HCT116 (cell line): ENCODE results near the gene SLC27A1. TPM values are rescaled to one million over a fixed set of nuclear protein-coding genes. Genes with fewer than 3 reads are reported as not detected.

Experiments
- ATAC-seq: fragments of 200-7000 bp; cut with Tn5 transposase; 2 replicates; pipeline ENCODE4 v1.9.1; 2020; ENCODE audit warnings: mild to moderate bottlenecking, moderate library complexity
- BruUV-seq: library from RNA; stranded (reverse); fragments of 400-500 nt; replicated peaks from 2 replicates; lab custom pipeline; 2021; lab: Mats Ljungman, UMichigan
- CTCF ChIA-PET: fragments of 300-600 bp; sonication (Branson Sonifier 250); formaldehyde crosslinking; loops from one replicate; lab custom pipeline; 2021; ENCODE audit warnings: antibody characterized with exemption; lab: Charles Lee
- POLR2A ChIA-PET: fragments of 300-600, 350-600 bp; sonication (Branson Sonifier 250); formaldehyde crosslinking; loops from one replicate; lab custom pipeline; 2021; ENCODE audit warnings: antibody characterized with exemption; lab: Charles Lee
- RAD21 ChIA-PET, 2 experiments: fragments of 300-600 bp; sonication (Branson Sonifier 250); formaldehyde crosslinking; loops; one replicate each; lab custom pipeline; 2023; ENCODE audit warnings: low total read pairs in 2 of 2; ENCODE audit not compliant: uncharacterized antibody in 2 of 2, unreplicated experiment in 2 of 2, low non-redundant PET in 1 of 2; lab: Charles Lee
- DNase-seq: peaks from one replicate; pipeline ENCODE4 v3.0.0-alpha.2; 2010; ENCODE audit warnings: low read depth, low spot score
- H2AFZ ChIP-seq: fragments of 200-600 bp; shearing (Covaris generic), sonication (generic); 2 replicates; pipeline ENCODE4 v1.6.1; 2017; ENCODE audit warnings: low read depth, mixed run types, mixed read lengths, antibody characterized with exemption, low read length; ENCODE audit not compliant: poor library complexity, severe bottlenecking
- H3K27ac ChIP-seq: 2 replicates; pipeline ENCODE4 v1.5.1; 2012; ENCODE audit warnings: low read depth, low read length
- H3K27me3 ChIP-seq: fragments of 200-600 bp; sonication (generic); 2 replicates; pipeline ENCODE4 v1.6.1; 2016; ENCODE audit warnings: mixed run types, low read length, mixed read lengths; ENCODE audit not compliant: insufficient read depth
- H3K36me3 ChIP-seq, 2 experiments: fragments of 200-500 bp in 1 of 2; fragments of 200-600 bp in 1 of 2; sonication (Bioruptor generic) in 1 of 2; sonication (generic) in 1 of 2; 2 replicates each; pipeline versions ENCODE4 v1.5.1 to v1.6.1; 2014 to 2016; ENCODE audit warnings: low read length in 2 of 2, inconsistent platforms in 1 of 2, mixed read lengths in 1 of 2, mixed run types in 1 of 2; ENCODE audit not compliant: insufficient read depth in 2 of 2, control insufficient read depth in 1 of 2
- H3K4me1 ChIP-seq, 2 experiments: fragments of 200-600 bp in 1 of 2; sonication (generic) in 1 of 2; 2 replicates each; pipeline versions ENCODE4 v1.5.1 to v1.6.1; 2012 to 2017; ENCODE audit warnings: low read length in 2 of 2, inconsistent platforms in 1 of 2, mild to moderate bottlenecking in 1 of 2, mixed read lengths in 1 of 2, mixed run types in 1 of 2, moderate library complexity in 1 of 2; ENCODE audit not compliant: insufficient read depth in 2 of 2, control insufficient read depth in 1 of 2
- H3K4me2 ChIP-seq: fragments of 200-600 bp; sonication (generic); 2 replicates; pipeline ENCODE4 v1.6.1; 2017; ENCODE audit warnings: mixed run types, low read length, mixed read lengths
- H3K4me3 ChIP-seq, 2 experiments: fragments of 200-600 bp in 1 of 2; sonication (generic) in 1 of 2; replicated peaks in 1 of 2; 2 replicates each; pipeline ENCODE4 v1.5.1; 2011 to 2016; ENCODE audit warnings: low read length in 2 of 2, control low read depth in 1 of 2, low read depth in 1 of 2, mild to moderate bottlenecking in 1 of 2, mixed read lengths in 1 of 2, mixed run types in 1 of 2
- H3K79me2 ChIP-seq: fragments of 200-600 bp; sonication (generic); 2 replicates; pipeline ENCODE4 v1.6.1; 2017; ENCODE audit warnings: mild to moderate bottlenecking, mixed run types, low read length, moderate library complexity, mixed read lengths; ENCODE audit not compliant: insufficient read depth
- H3K9ac ChIP-seq: fragments of 200-600 bp; sonication (generic); 2 replicates; pipeline ENCODE4 v1.6.1; 2016; ENCODE audit warnings: low read length, mixed read lengths
- H3K9me2 ChIP-seq: fragments of 200-600 bp; sonication (generic), shearing (Covaris generic); 2 replicates; pipeline ENCODE4 v1.6.1; 2017; ENCODE audit warnings: mixed run types, mild to moderate bottlenecking, moderate library complexity; ENCODE audit not compliant: insufficient read depth
- H3K9me3 ChIP-seq, 2 experiments: fragments of 200-500 bp in 1 of 2; fragments of 200-600 bp in 1 of 2; sonication (Bioruptor generic) in 1 of 2; sonication (generic) in 1 of 2; 2 replicates each; pipeline ENCODE4 v1.6.1; 2014 to 2017; ENCODE audit warnings: low read length in 2 of 2, mixed read lengths in 2 of 2, inconsistent platforms in 1 of 2, low read depth in 1 of 2, mild to moderate bottlenecking in 1 of 2, mixed run types in 1 of 2, moderate library complexity in 1 of 2; ENCODE audit not compliant: control insufficient read depth in 1 of 2, insufficient read depth in 1 of 2
- H4K20me1 ChIP-seq: fragments of 200-600 bp; sonication (generic), shearing (Covaris generic); 2 replicates; pipeline ENCODE4 v1.6.1; 2017; ENCODE audit warnings: mixed run types, mild to moderate bottlenecking, moderate library complexity; ENCODE audit not compliant: insufficient read depth
- ATF3 ChIP-seq: IDR thresholded peaks from 2 replicates; pipeline ENCODE4 v1.6.1; 2012
- EGR1 ChIP-seq: IDR thresholded peaks from 2 replicates; pipeline ENCODE4 v1.6.1; 2012; ENCODE audit warnings: low read depth
- EZH2phosphoT487 ChIP-seq: fragments of 200-600 bp; IDR thresholded peaks from 2 replicates; pipeline ENCODE4 v1.6.1; 2018; ENCODE audit warnings: antibody characterized with exemption, borderline replicate concordance
- JUND ChIP-seq: IDR thresholded peaks from 2 replicates; pipeline ENCODE4 v1.6.1; 2012
- MAX ChIP-seq: IDR thresholded peaks from 2 replicates; pipeline ENCODE4 v1.6.1; 2012
- POLR2A ChIP-seq: IDR thresholded peaks from 2 replicates; pipeline ENCODE4 v1.7.0; 2011; ENCODE audit warnings: borderline replicate concordance; ENCODE audit not compliant: insufficient read depth, insufficient read length; ENCODE audit errors: extremely low read depth
- POLR2AphosphoS5 ChIP-seq: IDR thresholded peaks from 2 replicates; pipeline ENCODE4 v1.6.1; 2011; ENCODE audit warnings: mild to moderate bottlenecking, low read depth, low read length, moderate library complexity
- RAD21 ChIP-seq: IDR thresholded peaks from 2 replicates; pipeline ENCODE4 v1.6.1; 2012; ENCODE audit warnings: low read depth, mild to moderate bottlenecking
- SIN3A ChIP-seq: IDR thresholded peaks from 2 replicates; pipeline ENCODE4 v1.6.1; 2012; ENCODE audit warnings: low read depth
- SP1 ChIP-seq: IDR thresholded peaks from 2 replicates; pipeline ENCODE4 v1.6.1; 2012; ENCODE audit warnings: low read depth
- SRF ChIP-seq: IDR thresholded peaks from 2 replicates; pipeline ENCODE4 v1.6.1; 2012; ENCODE audit warnings: low read depth
- TCF7L2 ChIP-seq: IDR thresholded peaks from 2 replicates; pipeline ENCODE4 v1.7.0; 2011; ENCODE audit warnings: borderline replicate concordance, inconsistent platforms; ENCODE audit not compliant: insufficient read depth, insufficient read length; ENCODE audit errors: extremely low read depth
- YY1 ChIP-seq: IDR thresholded peaks from 2 replicates; pipeline ENCODE4 v1.6.1; 2011; ENCODE audit warnings: low read length, low read depth, moderate library complexity, mild to moderate bottlenecking; ENCODE audit not compliant: insufficient replicate concordance; ENCODE audit errors: extremely low read depth
- ZFX ChIP-seq: fragments of 450-650 bp; IDR thresholded peaks from 2 replicates; pipeline ENCODE4 v1.6.1; 2017
- ZNF274 ChIP-seq: fragments of 200-500 bp; sonication (Bioruptor generic); IDR thresholded peaks from 2 replicates; pipeline ENCODE4 v1.6.1; 2014; ENCODE audit warnings: mild to moderate bottlenecking, low read depth, low read length, inconsistent platforms
- intact Hi-C: fragments of 100-400 bp; cut with micrococcal nuclease; formaldehyde crosslinking; loops from 2 replicates; pipeline ENCODE4 v1.10.0; 2022
- total RNA-seq: library from RNA; stranded (reverse); gene quantifications from one replicate; pipeline ENCODE4 v1.2.1, GENCODE V29; 2021; ENCODE audit not compliant: unreplicated experiment
- TF ChIP-seq, protein P1 (sequence below): IDR thresholded peaks from 2 replicates; pipeline ENCODE4 v1.6.1; 2012; ENCODE audit warnings: low read depth
- TF ChIP-seq, protein P2 (sequence below), 3 experiments: fragments of 200-600 bp in 1 of 3; sonication (generic) in 1 of 3; IDR thresholded peaks in 2 of 3; conservative IDR thresholded peaks in 1 of 3; 2 replicates each; pipeline ENCODE4 v1.5.1; 2012 to 2017; ENCODE audit warnings: low read depth in 2 of 3, low read length in 2 of 3, antibody characterized with exemption in 1 of 3, borderline replicate concordance in 1 of 3, control low read depth in 1 of 3, mild to moderate bottlenecking in 1 of 3, mixed read lengths in 1 of 3, mixed run types in 1 of 3, moderate library complexity in 1 of 3; ENCODE audit not compliant: insufficient read depth in 1 of 3

The SLC27A1 gene
- total RNA-seq, 1 experiment from 2014 or later: 22.5 TPM

GRCh38 chr19:17525141-17525540 is 54.8 kb downstream of the SLC27A1 start:
- Histone ChIP-seq H3K27ac (no peak overlapping the region), H3K27me3 (no peaks in the 10 kb centered on the region), H3K36me3 (no peaks in the 10 kb centered on the region), H3K79me2 (no peaks in the 10 kb centered on the region), H3K9me3 (no peaks in the 10 kb centered on the region), H3K4me1 (no peaks in the 10 kb centered on the region), H2AFZ (no peak overlapping the region), H3K9me2 (no peaks in the 10 kb centered on the region), H3K9ac (no peak overlapping the region), H4K20me1 (no peaks in the 10 kb centered on the region), H3K4me2 (no peak overlapping the region), H3K4me3 (no peak overlapping the region)
- ChIA-PET POLR2A (no interaction called here), RAD21 (no interaction called here), CTCF (no interaction called here)
- TF ChIP-seq SRF (no peak), TCF7L2 (no peak)
- ATAC-seq: no peak
- BruUV-seq: no TSS peak
- intact Hi-C loops: no loop called here
- no peak for DNase-seq

DNA sequence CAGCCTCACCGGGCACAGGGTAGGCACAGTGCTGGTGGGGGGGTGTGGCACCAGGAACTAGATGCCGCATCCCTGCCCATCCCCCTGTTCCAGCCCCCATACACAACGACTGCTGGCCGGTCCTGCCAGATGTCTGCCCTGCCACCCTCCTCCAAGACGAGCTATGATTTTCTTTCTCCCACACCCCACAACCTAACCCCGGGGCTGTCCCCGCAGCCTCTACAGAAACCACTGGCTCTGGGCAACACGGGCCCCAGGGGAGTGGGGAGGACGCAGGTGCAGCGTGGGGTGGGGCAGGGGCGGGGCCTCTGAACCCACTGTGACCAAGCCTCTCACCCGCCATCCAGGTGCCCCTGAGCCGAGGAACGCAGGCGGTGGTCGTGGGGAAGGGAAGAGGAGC is 56.6 kb downstream of the SLC27A1 start:
- no peak overlapping the region for H3K9ac ChIP-seq
- H3K9me2 ChIP-seq: no peaks in the 10 kb centered on the region
- BruUV-seq: no TSS peak
- no peak overlapping the region for H3K27ac ChIP-seq
- ATAC-seq (no peak), DNase-seq (no peak)
- H4K20me1 ChIP-seq: no peaks in the 10 kb centered on the region
- ChIA-PET CTCF (no interaction called here), POLR2A (no interaction called here), RAD21 (no interaction called here)
- no peak overlapping the region for H3K4me2 ChIP-seq
- no peaks in the 10 kb centered on the region for H3K27me3 ChIP-seq
- H3K4me3 ChIP-seq: no peak overlapping the region
- no peaks in the 10 kb centered on the region for H3K79me2 ChIP-seq
- peaks cover 3 to 5% of the 10 kb centered on the region in 2 experiments; a peak in 2 of 4 replicates for H3K4me1 ChIP-seq
- H2AFZ ChIP-seq: no peak overlapping the region
- intact Hi-C loops: no loop called here
- H3K36me3 ChIP-seq: no peaks in the 10 kb centered on the region
- no peaks in the 10 kb centered on the region for H3K9me3 ChIP-seq
- TF ChIP-seq RAD21 (no peak), YY1 (no peak), SP1 (no peak), EGR1 (no peak), SRF (no peak), MAX (no peak), POLR2A (no peak), EZH2phosphoT487 (no peak), ATF3 (no peak), SIN3A (no peak), ZFX (no peak), ZNF274 (no peak), JUND (no peak), POLR2AphosphoS5 (no peak)
- TF ChIP-seq, protein P1, sequence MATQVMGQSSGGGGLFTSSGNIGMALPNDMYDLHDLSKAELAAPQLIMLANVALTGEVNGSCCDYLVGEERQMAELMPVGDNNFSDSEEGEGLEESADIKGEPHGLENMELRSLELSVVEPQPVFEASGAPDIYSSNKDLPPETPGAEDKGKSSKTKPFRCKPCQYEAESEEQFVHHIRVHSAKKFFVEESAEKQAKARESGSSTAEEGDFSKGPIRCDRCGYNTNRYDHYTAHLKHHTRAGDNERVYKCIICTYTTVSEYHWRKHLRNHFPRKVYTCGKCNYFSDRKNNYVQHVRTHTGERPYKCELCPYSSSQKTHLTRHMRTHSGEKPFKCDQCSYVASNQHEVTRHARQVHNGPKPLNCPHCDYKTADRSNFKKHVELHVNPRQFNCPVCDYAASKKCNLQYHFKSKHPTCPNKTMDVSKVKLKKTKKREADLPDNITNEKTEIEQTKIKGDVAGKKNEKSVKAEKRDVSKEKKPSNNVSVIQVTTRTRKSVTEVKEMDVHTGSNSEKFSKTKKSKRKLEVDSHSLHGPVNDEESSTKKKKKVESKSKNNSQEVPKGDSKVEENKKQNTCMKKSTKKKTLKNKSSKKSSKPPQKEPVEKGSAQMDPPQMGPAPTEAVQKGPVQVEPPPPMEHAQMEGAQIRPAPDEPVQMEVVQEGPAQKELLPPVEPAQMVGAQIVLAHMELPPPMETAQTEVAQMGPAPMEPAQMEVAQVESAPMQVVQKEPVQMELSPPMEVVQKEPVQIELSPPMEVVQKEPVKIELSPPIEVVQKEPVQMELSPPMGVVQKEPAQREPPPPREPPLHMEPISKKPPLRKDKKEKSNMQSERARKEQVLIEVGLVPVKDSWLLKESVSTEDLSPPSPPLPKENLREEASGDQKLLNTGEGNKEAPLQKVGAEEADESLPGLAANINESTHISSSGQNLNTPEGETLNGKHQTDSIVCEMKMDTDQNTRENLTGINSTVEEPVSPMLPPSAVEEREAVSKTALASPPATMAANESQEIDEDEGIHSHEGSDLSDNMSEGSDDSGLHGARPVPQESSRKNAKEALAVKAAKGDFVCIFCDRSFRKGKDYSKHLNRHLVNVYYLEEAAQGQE: no peak
- TF ChIP-seq, protein P2, sequence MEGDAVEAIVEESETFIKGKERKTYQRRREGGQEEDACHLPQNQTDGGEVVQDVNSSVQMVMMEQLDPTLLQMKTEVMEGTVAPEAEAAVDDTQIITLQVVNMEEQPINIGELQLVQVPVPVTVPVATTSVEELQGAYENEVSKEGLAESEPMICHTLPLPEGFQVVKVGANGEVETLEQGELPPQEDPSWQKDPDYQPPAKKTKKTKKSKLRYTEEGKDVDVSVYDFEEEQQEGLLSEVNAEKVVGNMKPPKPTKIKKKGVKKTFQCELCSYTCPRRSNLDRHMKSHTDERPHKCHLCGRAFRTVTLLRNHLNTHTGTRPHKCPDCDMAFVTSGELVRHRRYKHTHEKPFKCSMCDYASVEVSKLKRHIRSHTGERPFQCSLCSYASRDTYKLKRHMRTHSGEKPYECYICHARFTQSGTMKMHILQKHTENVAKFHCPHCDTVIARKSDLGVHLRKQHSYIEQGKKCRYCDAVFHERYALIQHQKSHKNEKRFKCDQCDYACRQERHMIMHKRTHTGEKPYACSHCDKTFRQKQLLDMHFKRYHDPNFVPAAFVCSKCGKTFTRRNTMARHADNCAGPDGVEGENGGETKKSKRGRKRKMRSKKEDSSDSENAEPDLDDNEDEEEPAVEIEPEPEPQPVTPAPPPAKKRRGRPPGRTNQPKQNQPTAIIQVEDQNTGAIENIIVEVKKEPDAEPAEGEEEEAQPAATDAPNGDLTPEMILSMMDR (IDR thresholded peaks at IDR 0.05 in 2 of 3, conservative IDR thresholded peaks at IDR 0.05 in 1 of 3; ENCODE audit: borderline replicate concordance in 1 of 3, insufficient read depth in 1 of 3, low read depth in 2 of 3, low read length in 2 of 3): no peak
